Anterior cingulate cortex (tissue), 58 donors: ENCODE results near the gene RTP1.
"Not testable (repeated sequence)": the region's sequence is repeated elsewhere in the genome, so short reads cannot be mapped to it uniquely, and the experiment has no call there.

Experiments
- DNase-seq, 58 donors: peaks; one replicate each; lab custom pipeline; 2025; lab: John Stamatoyannopoulos, UW

RTP1 gene

DNA sequence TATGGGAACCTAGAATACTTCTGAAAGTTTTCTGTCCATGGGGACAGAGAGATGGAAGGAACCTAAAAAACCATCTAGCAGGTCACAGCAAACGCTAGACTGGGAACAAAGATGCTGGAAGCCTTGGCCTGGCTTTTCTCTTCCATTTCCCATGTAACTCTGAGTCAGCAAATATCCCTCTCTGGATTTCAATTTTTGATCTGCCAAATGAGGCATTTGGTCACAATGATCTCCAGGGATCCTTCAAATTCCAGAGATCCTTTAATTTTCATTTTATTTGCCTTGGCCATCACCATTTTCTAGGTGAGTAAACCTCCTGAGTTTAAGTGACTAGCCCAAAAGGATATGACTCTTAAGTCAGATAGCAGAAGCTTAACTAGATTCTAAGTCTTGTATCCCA is 39.7 kb downstream of the RTP1 start:
- DNase-seq, result no peak

DNA sequence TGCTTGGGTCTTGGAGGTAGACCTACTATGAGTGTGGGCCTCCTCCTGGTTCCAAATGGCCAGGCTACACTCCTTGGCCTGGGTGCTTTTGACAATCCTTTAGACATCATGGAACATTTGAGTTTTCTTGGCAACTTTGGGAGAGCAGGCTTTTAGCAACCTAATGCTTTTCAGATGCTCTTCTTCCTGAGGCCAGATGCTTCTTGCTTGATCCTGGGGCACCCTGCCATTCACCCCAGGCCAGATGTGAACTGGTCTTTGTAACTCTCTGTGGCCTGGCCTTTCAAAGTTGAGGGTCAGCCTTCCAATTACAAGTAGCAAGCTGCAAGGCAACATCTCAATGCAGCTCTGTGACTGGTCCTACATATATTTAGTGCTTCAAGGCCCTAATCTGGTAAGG is 40.5 kb downstream of the RTP1 start:
- no peak for DNase-seq

DNA sequence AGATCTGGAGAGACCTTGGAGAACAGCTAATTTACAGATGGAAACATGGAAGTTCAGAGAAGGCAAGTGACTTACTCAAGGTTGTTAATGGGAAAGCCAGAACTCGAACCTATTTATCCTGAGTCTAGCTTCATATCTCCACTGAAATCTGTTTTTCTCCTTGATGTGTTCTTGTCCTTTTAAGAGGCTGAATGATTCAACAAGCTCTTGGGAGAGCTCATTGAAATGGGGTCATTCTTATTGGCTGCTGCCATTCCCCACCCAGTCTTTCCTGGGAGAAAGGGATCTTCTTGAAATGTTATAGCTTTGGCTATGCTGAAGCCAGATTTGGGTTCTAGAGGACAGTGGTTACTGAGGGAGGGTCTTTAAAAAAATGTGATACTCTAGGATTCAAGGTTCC is 41.0 kb downstream of the RTP1 start:
- DNase-seq, result no peak

DNA sequence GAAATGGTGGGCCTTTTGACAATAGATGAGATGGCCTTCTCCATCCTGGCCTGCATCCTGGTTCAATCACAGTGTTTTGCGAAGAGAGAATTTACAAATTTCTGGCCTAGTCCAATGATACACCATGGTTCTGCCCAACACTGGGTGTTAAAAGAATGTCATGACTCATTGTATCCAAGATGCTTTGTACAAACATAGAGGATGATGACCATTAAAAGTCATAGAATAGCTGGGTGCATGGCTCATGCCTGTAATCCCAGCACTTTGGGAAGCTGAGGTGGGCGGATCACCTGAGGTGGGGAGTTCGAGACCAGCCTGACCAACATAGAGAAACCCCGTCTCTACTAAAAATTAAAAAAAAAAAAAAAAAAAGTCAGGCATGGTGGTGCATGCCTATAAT is 41.5 kb downstream of the RTP1 start:
- DNase-seq, result not testable (repeated sequence)

DNA sequence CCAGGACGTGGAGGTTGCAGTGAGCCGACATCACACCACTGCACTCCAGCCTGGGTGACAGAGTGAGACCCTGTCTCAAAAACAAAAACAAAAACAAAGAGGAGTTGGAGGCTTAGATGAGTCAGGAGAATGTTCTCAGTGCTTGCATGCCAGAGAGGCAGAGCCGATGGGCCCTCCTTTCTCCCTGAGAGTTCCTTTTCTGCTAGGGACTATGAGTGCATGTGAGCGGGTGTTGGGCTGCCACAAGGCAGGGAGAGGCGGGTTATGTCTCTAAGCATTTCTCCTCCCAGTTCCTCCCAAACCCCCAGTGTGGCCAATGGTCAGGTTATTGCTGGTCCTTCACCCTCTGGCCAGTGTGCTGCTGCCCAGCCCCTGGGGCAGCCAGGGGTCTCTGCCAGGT is 45.1 kb downstream of the RTP1 start:
- no peak for DNase-seq

DNA sequence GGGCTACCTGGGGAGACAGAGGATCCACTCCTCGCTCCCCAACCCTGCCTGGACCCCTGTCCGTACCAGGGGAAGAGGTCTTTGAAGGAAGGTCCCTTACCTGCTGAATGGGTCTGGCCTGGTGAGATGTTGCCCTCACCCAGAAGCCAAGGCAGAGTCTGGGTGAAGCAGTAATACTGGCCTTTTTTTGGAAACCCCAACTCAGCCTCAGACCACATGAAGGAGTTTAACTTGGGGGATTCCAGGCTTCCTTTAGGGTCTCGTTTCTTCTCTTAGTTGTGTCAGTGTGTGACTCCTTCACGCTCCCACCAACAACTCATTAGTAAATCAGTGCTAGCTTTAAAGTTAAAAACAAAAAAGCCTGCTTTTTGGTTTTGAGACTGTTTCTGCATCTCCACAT is 45.6 kb downstream of the RTP1 start:
- DNase-seq, result no peak

DNA sequence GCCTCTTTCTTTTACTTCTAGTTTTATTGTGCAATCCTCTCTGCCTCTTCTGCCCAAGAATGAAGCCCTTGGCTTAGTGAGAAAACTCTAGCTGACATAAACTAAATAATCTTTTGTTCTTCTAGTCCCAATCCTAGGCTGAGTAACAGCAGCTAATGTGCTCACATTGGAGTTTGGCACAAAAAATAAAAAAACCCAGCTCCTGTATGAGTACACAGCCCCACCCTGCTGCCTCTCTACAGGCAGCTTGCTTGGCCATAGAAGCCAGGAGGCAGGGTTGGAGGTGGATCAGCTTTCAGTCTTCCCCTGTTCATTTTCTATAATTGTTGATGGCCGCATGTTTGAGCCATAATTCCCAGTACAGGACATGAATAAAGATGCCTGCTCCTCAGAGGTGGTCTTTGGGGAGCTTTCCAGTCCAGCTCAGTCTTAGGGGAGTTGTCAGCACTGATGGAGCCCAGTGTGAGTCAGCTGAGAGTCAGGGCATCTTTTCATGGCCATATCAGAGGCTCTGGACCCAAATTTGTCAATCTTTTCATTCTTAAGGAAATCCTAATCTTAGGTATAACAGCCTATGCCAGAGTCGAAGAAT is 46.7 kb downstream of the RTP1 start:
- peak in 1 of 58 donors; percentile 9 for DNase-seq

DNA sequence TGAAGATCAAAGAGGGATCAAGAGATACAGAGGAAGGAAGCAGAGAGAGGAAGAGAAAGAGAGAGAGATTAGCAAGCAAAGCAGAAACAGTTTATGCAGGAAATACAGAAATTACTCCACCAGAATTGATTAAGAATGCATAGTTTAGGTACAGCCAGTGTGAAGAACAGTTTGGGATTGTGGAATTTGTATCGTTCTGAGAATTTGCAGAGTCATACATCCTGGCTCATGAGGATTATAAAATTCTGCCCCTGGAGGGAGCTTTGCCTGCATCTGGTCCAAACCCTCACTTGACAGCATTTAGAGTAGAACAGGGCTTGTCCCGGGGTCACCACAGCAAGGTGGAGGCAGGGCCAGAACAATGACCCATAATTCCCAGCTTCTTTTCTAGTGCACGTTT is 50.1 kb downstream of the RTP1 start:
- DNase-seq, result no peak
